Duodenal mucosa (tissue), 2 donors: ENCODE measurements around the gene GSX2.

ENCODE experiments used
- H3K27ac ChIP-seq: one replicate; pipeline ENCODE4 v1.7.0; 2013; ENCODE audit warnings: low read depth, low read length
- H3K27me3 ChIP-seq, 2 donors: one replicate each; pipeline ENCODE4 v1.7.0; 2013; ENCODE audit warnings: low read length in 2 of 2, control low read depth in 1 of 2; ENCODE audit not compliant: insufficient read depth in 2 of 2, control insufficient read depth in 1 of 2
- H3K36me3 ChIP-seq, 2 donors: one replicate each; pipeline ENCODE4 v1.7.0; 2013; ENCODE audit warnings: low read length in 2 of 2, control low read depth in 1 of 2; ENCODE audit not compliant: insufficient read depth in 2 of 2, control insufficient read depth in 1 of 2
- H3K4me1 ChIP-seq, 2 donors: one replicate each; pipeline ENCODE4 v1.7.0; 2013; ENCODE audit warnings: low read length in 2 of 2, control low read depth in 1 of 2; ENCODE audit not compliant: insufficient read depth in 2 of 2, control insufficient read depth in 1 of 2
- H3K4me3 ChIP-seq, 2 donors: one replicate each; pipeline ENCODE4 v1.7.0; 2013; ENCODE audit warnings: low read length in 2 of 2, low read depth in 1 of 2
- H3K9ac ChIP-seq, 2 donors: one replicate each; pipeline ENCODE4 v1.7.0; 2013; ENCODE audit warnings: low read length in 2 of 2, low read depth in 1 of 2
- H3K9me3 ChIP-seq, 2 donors: one replicate each; pipeline ENCODE4 v1.7.0; 2013; ENCODE audit warnings: low read length in 2 of 2, control low read depth in 1 of 2; ENCODE audit not compliant: control insufficient read depth in 1 of 2

GSX2 gene

GRCh38 chr4:54062392-54062791 is 37.6 kb upstream of the GSX2 start:
- H3K4me3 ChIP-seq: peak overlapping the region; percentile 87 to 93
- H3K36me3 ChIP-seq: no peaks in the 10 kb centered on the region
- H3K9me3 ChIP-seq: no peaks in the 10 kb centered on the region
- H3K9ac ChIP-seq: peak overlapping the region; percentile 85 to 91
- no peak overlapping the region for H3K27ac ChIP-seq
- H3K4me1 ChIP-seq: peaks cover 32 to 57% of the 10 kb centered on the region in 2 donors
- no peaks in the 10 kb centered on the region for H3K27me3 ChIP-seq

- no peaks in the 10 kb centered on the region for H3K9me3 ChIP-seq
- H3K27me3 ChIP-seq: no peaks in the 10 kb centered on the region
- H3K27ac ChIP-seq: peak overlapping the region; percentile 95
- H3K4me3 ChIP-seq: peak overlapping the region; percentile 87 to 93
- H3K4me1 ChIP-seq: peaks cover 32 to 50% of the 10 kb centered on the region in 2 donors
- no peaks in the 10 kb centered on the region for H3K36me3 ChIP-seq
- H3K9ac ChIP-seq: peak overlapping the region; percentile 85 to 91
Observed at GRCh38 chr4:54063229-54063628, 36.7 kb upstream of the GSX2 start.

GRCh38 chr4:54063737-54064316 is 36.1 kb upstream of the GSX2 start:
- Histone ChIP-seq H3K4me3 (peak overlapping the region; percentile 87 to 93), H3K36me3 (no peaks in the 10 kb centered on the region), H3K27me3 (no peaks in the 10 kb centered on the region), H3K27ac (peak overlapping the region; percentile 95), H3K9me3 (no peaks in the 10 kb centered on the region), H3K9ac (peak overlapping the region; percentile 85 to 91), H3K4me1 (peaks cover 32 to 48% of the 10 kb centered on the region in 2 donors)

DNA sequence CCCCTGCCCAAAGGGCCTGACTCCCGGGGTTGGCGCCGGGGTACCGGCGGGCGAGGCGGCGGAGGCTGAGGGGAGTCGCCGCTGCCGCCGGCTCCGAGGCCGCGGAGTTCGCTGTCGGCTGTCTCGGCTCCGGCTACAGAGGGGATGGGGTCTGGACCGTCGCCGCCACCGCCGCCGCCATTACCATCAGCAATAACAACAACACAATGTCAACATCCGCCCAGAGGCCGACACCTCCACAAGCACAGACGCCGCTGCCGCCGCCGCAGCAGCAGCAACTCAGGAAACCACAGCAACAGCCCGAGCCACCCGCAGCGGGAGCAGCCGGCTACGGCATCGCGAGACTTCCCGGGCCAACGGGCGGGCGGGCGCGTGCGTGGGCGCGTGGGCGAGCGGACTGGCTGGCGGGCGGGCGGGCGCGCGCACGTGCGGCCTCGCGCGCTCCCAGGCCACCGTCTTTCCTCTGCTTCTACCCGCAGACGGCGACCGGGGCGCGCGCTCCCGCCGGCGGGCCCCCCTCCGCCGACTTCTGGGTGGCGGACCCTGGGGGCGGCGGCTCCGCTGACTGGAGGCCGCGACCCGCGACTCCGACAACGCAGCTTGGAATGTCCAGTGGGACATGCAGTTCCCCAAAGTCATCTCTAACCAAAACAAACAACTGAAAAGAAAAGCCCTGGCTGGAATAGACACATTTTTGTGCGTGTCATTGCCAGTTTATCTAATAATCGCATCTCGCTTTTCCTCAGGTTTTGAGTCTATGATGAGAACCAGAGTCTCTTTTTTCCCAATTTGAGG is 35.4 kb upstream of the GSX2 start, which contains the start of gene CHIC2:
CHIC2 (minus strand) TSS at position 289 of the 795 bp plus-strand sequence. CDS start 305 bp downstream, outside the sequence.
- Histone ChIP-seq H3K4me1 (peaks cover 32 to 48% of the 10 kb centered on the region in 2 donors), H3K27me3 (no peaks in the 10 kb centered on the region), H3K36me3 (no peaks in the 10 kb centered on the region), H3K9ac (peak within 1 kb of the TSS; percentile 85 to 91), H3K4me3 (peak within 1 kb of the TSS; percentile 87 to 93), H3K27ac (peak within 1 kb of the TSS; percentile 95), H3K9me3 (no peaks in the 10 kb centered on the region)

DNA sequence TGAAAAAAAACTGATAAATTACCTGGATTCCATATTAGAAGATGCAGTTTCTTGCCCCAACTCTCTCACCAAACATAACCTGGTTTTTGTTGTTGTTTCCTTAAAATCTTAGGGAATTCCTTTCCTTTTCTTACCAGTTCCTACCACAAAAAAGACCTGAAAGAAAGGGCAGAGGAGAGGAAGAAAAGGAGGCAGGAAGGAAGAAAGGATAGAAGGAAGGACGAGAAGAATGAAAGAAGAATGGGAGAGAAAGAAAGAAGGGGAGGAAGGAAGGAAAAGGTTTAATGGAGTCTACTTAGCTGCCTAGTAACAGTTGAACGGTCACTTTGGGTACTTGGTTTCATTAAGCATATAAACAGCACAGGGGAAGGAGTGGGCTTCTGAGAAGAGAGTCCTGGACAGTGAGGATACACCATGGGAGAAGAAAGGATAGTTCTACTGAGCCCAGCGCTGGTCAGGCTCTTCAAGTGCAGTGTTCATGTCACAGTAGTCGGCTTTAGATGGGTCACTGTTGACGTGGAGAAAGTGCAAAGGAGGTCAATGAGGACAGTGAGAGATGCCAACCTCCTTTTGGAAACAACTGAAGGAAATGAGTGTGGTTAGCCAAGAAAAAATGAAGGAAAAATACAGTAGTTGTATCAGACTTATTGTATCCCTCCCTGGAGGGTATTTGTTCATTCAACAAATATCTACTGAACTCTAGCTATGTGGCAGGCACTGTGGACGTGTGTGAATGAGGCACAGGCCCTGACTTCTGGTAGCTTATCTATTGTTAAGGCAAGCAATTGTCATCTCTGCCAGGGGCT is 34.5 kb upstream of the GSX2 start:
- H3K9me3 ChIP-seq: no peaks in the 10 kb centered on the region
- H3K27me3 ChIP-seq: no peaks in the 10 kb centered on the region
- H3K4me1 ChIP-seq: peaks cover 32 to 40% of the 10 kb centered on the region in 2 donors
- H3K4me3 ChIP-seq: peak overlapping the region; percentile 70 to 77
- peak overlapping the region; percentile 39 for H3K27ac ChIP-seq
- no peaks in the 10 kb centered on the region for H3K36me3 ChIP-seq
- H3K9ac ChIP-seq: peak overlapping the region; percentile 71 to 76

- Histone ChIP-seq H3K27me3 (no peaks in the 10 kb centered on the region), H3K9me3 (no peaks in the 10 kb centered on the region), H3K36me3 (no peaks in the 10 kb centered on the region), H3K4me3 (no peak overlapping the region), H3K4me1 (peaks cover 32 to 40% of the 10 kb centered on the region in 2 donors), H3K9ac (no peak overlapping the region), H3K27ac (no peak overlapping the region)
Observed at GRCh38 chr4:54066088-54066415, 33.9 kb upstream of the GSX2 start.

GRCh38 chr4:54066718-54067129 is 33.2 kb upstream of the GSX2 start:
- Histone ChIP-seq H3K36me3 (no peaks in the 10 kb centered on the region), H3K9me3 (no peaks in the 10 kb centered on the region), H3K27ac (peak overlapping the region; percentile 5), H3K4me3 (peak overlapping the region in 1 of 2 donors; percentile 9), H3K27me3 (no peaks in the 10 kb centered on the region), H3K9ac (peak overlapping the region in 1 of 2 donors; percentile 28), H3K4me1 (peaks cover 27 to 34% of the 10 kb centered on the region in 2 donors)

GRCh38 chr4:54067166-54067565 is 32.8 kb upstream of the GSX2 start:
- Histone ChIP-seq H3K36me3 (no peaks in the 10 kb centered on the region), H3K27ac (peak overlapping the region; percentile 5), H3K9ac (peak overlapping the region in 1 of 2 donors; percentile 28), H3K4me1 (peaks cover 23 to 31% of the 10 kb centered on the region in 2 donors), H3K4me3 (peak overlapping the region in 1 of 2 donors; percentile 9), H3K9me3 (no peaks in the 10 kb centered on the region), H3K27me3 (no peaks in the 10 kb centered on the region)

GRCh38 chr4:54073271-54073880 is 26.6 kb upstream of the GSX2 start:
- no peak overlapping the region for H3K27ac ChIP-seq
- H3K4me1 ChIP-seq: no peaks in the 10 kb centered on the region
- H3K9me3 ChIP-seq: no peaks in the 10 kb centered on the region
- no peak overlapping the region for H3K4me3 ChIP-seq
- no peaks in the 10 kb centered on the region for H3K27me3 ChIP-seq
- H3K36me3 ChIP-seq: no peaks in the 10 kb centered on the region
- H3K9ac ChIP-seq: no peak overlapping the region
